Activated CD8-positive, alpha-beta memory T cell treated with anti-CD3 and anti-CD28 coated beads for 4 hours (primary cell): ENCODE results near the gene RFPL1.

ENCODE experiments used
- DNase-seq, 2 donors: peaks; one replicate each; pipeline ENCODE4 v3.0.0-alpha.2; 2020; ENCODE audit warnings: low read depth in 2 of 2

Gene RFPL1

GRCh38 chr22:29443452-29443851 lies 5.1 kb downstream of the RFPL1 start:
- no peak for DNase-seq

GRCh38 chr22:29443861-29444792 lies 5.7 kb downstream of the RFPL1 start:
- DNase-seq, result no peak

- DNase-seq, result no peak
These were observed 7.1 kb downstream of the RFPL1 start for GRCh38 chr22:29445508-29445907.

GRCh38 chr22:29447906-29448305 lies 9.5 kb downstream of the RFPL1 start:
- DNase-seq, result no peak

GRCh38 chr22:29449296-29449875 lies 11.0 kb downstream of the RFPL1 start:
- DNase-seq, result no peak

GRCh38 chr22:29450222-29450621 lies 11.8 kb downstream of the RFPL1 start:
- no peak for DNase-seq

- no peak for DNase-seq
These were observed 13.5 kb downstream of the RFPL1 start for GRCh38 chr22:29451863-29452262.

- no peak for DNase-seq
These were observed 15.9 kb downstream of the RFPL1 start for GRCh38 chr22:29454276-29454675.

- no peak for DNase-seq
These were observed 17.9 kb downstream of the RFPL1 start for GRCh38 chr22:29456211-29456671.

- DNase-seq, result no peak
These were observed 19.3 kb downstream of the RFPL1 start for GRCh38 chr22:29457730-29458129.

- no peak for DNase-seq
These were observed 20.2 kb downstream of the RFPL1 start for GRCh38 chr22:29458551-29458950.

- DNase-seq, result no peak
These were observed 21.4 kb downstream of the RFPL1 start for GRCh38 chr22:29459773-29460172.

GRCh38 chr22:29461263-29461662 lies 22.9 kb downstream of the RFPL1 start:
- DNase-seq, result no peak

GRCh38 chr22:29463629-29464028 lies 25.2 kb downstream of the RFPL1 start:
- DNase-seq, result no peak

GRCh38 chr22:29464581-29464980 lies 26.2 kb downstream of the RFPL1 start:
- DNase-seq, result no peak

GRCh38 chr22:29469755-29470154 lies 31.4 kb downstream of the RFPL1 start:
- no peak for DNase-seq

GRCh38 chr22:29470159-29470855 lies 31.9 kb downstream of the RFPL1 start:
- DNase-seq, result peak in 1 of 2 donors; percentile 24

GRCh38 chr22:29473001-29473400 lies 34.6 kb downstream of the RFPL1 start:
- DNase-seq, result no peak

- no peak for DNase-seq
These were observed 37.2 kb downstream of the RFPL1 start for GRCh38 chr22:29475550-29475949.

- DNase-seq, result no peak
These were observed 37.7 kb downstream of the RFPL1 start for GRCh38 chr22:29476116-29476515.

- DNase-seq, result no peak
These were observed 39.4 kb downstream of the RFPL1 start for GRCh38 chr22:29477723-29478318.
